Measurements from ENCODE around the gene PAGE3. TPM values are rescaled to one million over a fixed set of nuclear protein-coding genes. Genes with fewer than 3 reads are reported as not detected.

PAGE3 gene
- total RNA-seq: not detected in 2 replicates

GRCh38 chrX:55264816-55265215 is at the start of gene PAGE3:
TSS of gene PAGE3 (minus strand) at chrX:55264916. CDS start at chrX:55263903, 1,013 bp downstream.
- H3K27ac Mint-ChIP-seq: no peak within 1 kb of the TSS
- no peaks in the 10 kb centered on the region for H3K9me3 Mint-ChIP-seq
- no peaks in the 10 kb centered on the region for H3K36me3 Mint-ChIP-seq (ENCODE audit: low read depth)
- H3K4me3 Mint-ChIP-seq: no peak within 1 kb of the TSS
- no peaks in the 10 kb centered on the region for H3K4me1 Mint-ChIP-seq (ENCODE audit: low read depth)
- intact Hi-C loops (cut with micrococcal nuclease): no loop called here
- no peaks in the 10 kb centered on the region for H3K27me3 Mint-ChIP-seq (ENCODE audit: insufficient read depth)
- no peak for DNase-seq (ENCODE audit: low spot score)

- Mint-ChIP-seq H3K4me1 (ENCODE audit: low read depth) (no peaks in the 10 kb centered on the region), H3K9me3 (no peaks in the 10 kb centered on the region), H3K36me3 (ENCODE audit: low read depth) (no peaks in the 10 kb centered on the region), H3K4me3 (no peak overlapping the region), H3K27me3 (ENCODE audit: insufficient read depth) (no peaks in the 10 kb centered on the region), H3K27ac (no peak overlapping the region)
- DNase-seq (ENCODE audit: low spot score): no peak
- intact Hi-C loops (cut with micrococcal nuclease): no loop called here
These were observed 47.9 kb upstream of the PAGE3 start for GRCh38 chrX:55312655-55313054.

GRCh38 chrX:55290963-55291362 is 26.2 kb upstream of the PAGE3 start:
- no peaks in the 10 kb centered on the region for H3K4me1 Mint-ChIP-seq (ENCODE audit: low read depth)
- no peak for DNase-seq (ENCODE audit: low spot score)
- H3K4me3 Mint-ChIP-seq: no peak overlapping the region
- H3K27ac Mint-ChIP-seq: no peak overlapping the region
- no peaks in the 10 kb centered on the region for H3K27me3 Mint-ChIP-seq (ENCODE audit: insufficient read depth)
- peaks cover 3% of the 10 kb centered on the region for H3K9me3 Mint-ChIP-seq
- intact Hi-C loops (cut with micrococcal nuclease): no loop called here
- H3K36me3 Mint-ChIP-seq (ENCODE audit: low read depth): no peaks in the 10 kb centered on the region

GRCh38 chrX:55279832-55280231 is 15.1 kb upstream of the PAGE3 start:
- DNase-seq (ENCODE audit: low spot score): no peak
- no peaks in the 10 kb centered on the region for H3K4me1 Mint-ChIP-seq (ENCODE audit: low read depth)
- H3K4me3 Mint-ChIP-seq: no peak overlapping the region
- no peak overlapping the region for H3K27ac Mint-ChIP-seq
- H3K27me3 Mint-ChIP-seq (ENCODE audit: insufficient read depth): no peaks in the 10 kb centered on the region
- no peaks in the 10 kb centered on the region for H3K9me3 Mint-ChIP-seq
- intact Hi-C loops (cut with micrococcal nuclease): no loop called here
- H3K36me3 Mint-ChIP-seq (ENCODE audit: low read depth): no peaks in the 10 kb centered on the region

GRCh38 chrX:55260806-55261205 is 3.9 kb downstream of the PAGE3 start:
- intact Hi-C loops (cut with micrococcal nuclease): no loop called here
- H3K36me3 Mint-ChIP-seq (ENCODE audit: low read depth): no peaks in the 10 kb centered on the region

GRCh38 chrX:55253528-55253927 is 11.2 kb downstream of the PAGE3 start:
- Mint-ChIP-seq H3K27ac (no peak overlapping the region), H3K4me3 (no peak overlapping the region), H3K9me3 (no peaks in the 10 kb centered on the region), H3K27me3 (ENCODE audit: insufficient read depth) (no peaks in the 10 kb centered on the region), H3K4me1 (ENCODE audit: low read depth) (no peaks in the 10 kb centered on the region), H3K36me3 (ENCODE audit: low read depth) (no peaks in the 10 kb centered on the region)
- intact Hi-C loops (cut with micrococcal nuclease): no loop called here
- DNase-seq (ENCODE audit: low spot score): no peak

More at GRCh38 chrX:55260806-55261205, 3.9 kb downstream of the PAGE3 start:
- Mint-ChIP-seq H3K27ac (no peak overlapping the region), H3K9me3 (no peaks in the 10 kb centered on the region), H3K27me3 (ENCODE audit: insufficient read depth) (no peaks in the 10 kb centered on the region), H3K4me1 (ENCODE audit: low read depth) (no peaks in the 10 kb centered on the region), H3K4me3 (no peak overlapping the region)
- no peak for DNase-seq (ENCODE audit: low spot score)

GRCh38 chrX:55240788-55241340 is 23.9 kb downstream of the PAGE3 start:
- DNase-seq (ENCODE audit: low spot score): no peak
- intact Hi-C loops (cut with micrococcal nuclease): no loop called here
- Mint-ChIP-seq H3K9me3 (no peaks in the 10 kb centered on the region), H3K36me3 (ENCODE audit: low read depth) (no peaks in the 10 kb centered on the region), H3K27ac (no peak overlapping the region), H3K4me1 (ENCODE audit: low read depth) (no peaks in the 10 kb centered on the region), H3K27me3 (ENCODE audit: insufficient read depth) (no peaks in the 10 kb centered on the region), H3K4me3 (no peak overlapping the region)

GRCh38 chrX:55220119-55220794 is 44.5 kb downstream of the PAGE3 start, which contains the start of gene PAGE5:
TSS of gene PAGE5 (plus strand) at chrX:55220346. CDS start at chrX:55221383, 1,037 bp downstream.
- no peaks in the 10 kb centered on the region for H3K27me3 Mint-ChIP-seq (ENCODE audit: insufficient read depth)
- H3K27ac Mint-ChIP-seq: no peak within 1 kb of the TSS
- H3K4me3 Mint-ChIP-seq: no peak within 1 kb of the TSS
- DNase-seq (ENCODE audit: low spot score): no peak
- intact Hi-C loops (cut with micrococcal nuclease): no loop called here
- no peaks in the 10 kb centered on the region for H3K36me3 Mint-ChIP-seq (ENCODE audit: low read depth)
- no peaks in the 10 kb centered on the region for H3K4me1 Mint-ChIP-seq (ENCODE audit: low read depth)
- no peaks in the 10 kb centered on the region for H3K9me3 Mint-ChIP-seq

- intact Hi-C loops (cut with micrococcal nuclease): no loop called here
- H3K4me1 Mint-ChIP-seq (ENCODE audit: low read depth): no peaks in the 10 kb centered on the region
- H3K27ac Mint-ChIP-seq: no peak overlapping the region
- no peak for DNase-seq (ENCODE audit: low spot score)
- no peak overlapping the region for H3K4me3 Mint-ChIP-seq
- no peaks in the 10 kb centered on the region for H3K36me3 Mint-ChIP-seq (ENCODE audit: low read depth)
- H3K27me3 Mint-ChIP-seq (ENCODE audit: insufficient read depth): peaks cover 2% of the 10 kb centered on the region
- H3K9me3 Mint-ChIP-seq: no peaks in the 10 kb centered on the region
These were observed 51.3 kb downstream of the PAGE3 start for GRCh38 chrX:55213381-55213780.

- H3K36me3 Mint-ChIP-seq (ENCODE audit: low read depth): no peaks in the 10 kb centered on the region
- peaks cover 2% of the 10 kb centered on the region for H3K27me3 Mint-ChIP-seq (ENCODE audit: insufficient read depth)
- H3K27ac Mint-ChIP-seq: no peak overlapping the region
- no peaks in the 10 kb centered on the region for H3K4me1 Mint-ChIP-seq (ENCODE audit: low read depth)
- H3K9me3 Mint-ChIP-seq: no peaks in the 10 kb centered on the region
- intact Hi-C loops (cut with micrococcal nuclease): no loop called here
- no peak overlapping the region for H3K4me3 Mint-ChIP-seq
- DNase-seq (ENCODE audit: low spot score): no peak
These were observed 53.6 kb downstream of the PAGE3 start for GRCh38 chrX:55210931-55211677.

Other genes starting within 250 kb of the PAGE3 start
- not detected in 2 replicates for gene ALAS2, start 233.9 kb downstream of the PAGE3 start, total RNA-seq
- gene PAGE2B, start 189.9 kb downstream of the PAGE3 start, total RNA-seq: not detected in 2 replicates
- not detected in 2 replicates for gene PAGE2, start 175.9 kb downstream of the PAGE3 start, total RNA-seq
- gene PAGE5, start 44.6 kb downstream of the PAGE3 start, total RNA-seq: not detected in 2 replicates
- gene MAGEH1, start 187.2 kb upstream of the PAGE3 start, total RNA-seq: 15.9 and 17.3 TPM in 2 replicates
- 1.9 and 2.2 TPM in 2 replicates for gene USP51, start 224.9 kb upstream of the PAGE3 start, total RNA-seq